HepG2 (cell line): ENCODE results near the gene CCDC97. TPM values are rescaled to one million over a fixed set of nuclear protein-coding genes. Genes with fewer than 3 reads are reported as not detected.
A peak's percentile ranks its signal among the peaks of the same experiment; 100 is the strongest.

Experiments
- ATAC-seq: fragments of 200-7000 bp; cut with Tn5 transposase; 3 replicates; pipeline ENCODE4 v1.9.1; 2020; ENCODE audit warnings: mild to moderate bottlenecking, moderate library complexity
- BruUV-seq: library from RNA; stranded (reverse); fragments of 400-500 nt; replicated peaks from 2 replicates; lab custom pipeline; 2021; lab: Mats Ljungman, UMichigan
- CTCF ChIA-PET: fragments of 300-600 bp; formaldehyde crosslinking; extraction: SDS; loops from one replicate; lab custom pipeline; 2021; ENCODE audit warnings: low total read pairs, inconsistent platforms, low intra/inter-chr PET ratio; lab: Yijun Ruan, JAX
- POLR2A ChIA-PET: fragments of 350-600 bp; sonication (Branson Sonifier 250); formaldehyde crosslinking; loops from one replicate; lab custom pipeline; 2020; ENCODE audit warnings: antibody characterized with exemption, inconsistent platforms; lab: Yijun Ruan, JAX
- DNase-seq: peaks from one replicate; pipeline ENCODE4 v3.0.0-alpha.2; 2015; ENCODE audit warnings: low spot score
- FAIRE-seq: peaks from 3 replicates; lab custom pipeline; 2011; peaks lifted over from hg19 to GRCh38; lab: Jason Lieb, UNC
- H2AFZ ChIP-seq: one replicate; pipeline ENCODE4 v1.6.1; 2011; ENCODE audit warnings: low read length, inconsistent platforms
- H3K27ac ChIP-seq: fragments of 300-600 bp; 3 replicates; pipeline ENCODE4 v1.8.0; 2011; ENCODE audit warnings: mixed run types, mild to moderate bottlenecking, mixed read lengths, low read length, inconsistent platforms; ENCODE audit not compliant: insufficient read depth; ENCODE audit errors: extremely low read length
- H3K27me3 ChIP-seq, 2 experiments: fragments of 200-600 bp in 1 of 2; 2 replicates in 1 of 2; 3 replicates in 1 of 2; pipeline versions ENCODE4 v1.6.0 to v1.8.0; 2011; ENCODE audit warnings: low read length in 2 of 2, mild to moderate bottlenecking in 2 of 2, moderate library complexity in 2 of 2, inconsistent platforms in 1 of 2; ENCODE audit not compliant: insufficient read depth in 2 of 2, control insufficient read depth in 1 of 2
- H3K36me3 ChIP-seq, 2 experiments: fragments of 200-600 bp in 1 of 2; replicated peaks in 1 of 2; 2 replicates in 1 of 2; 3 replicates in 1 of 2; pipeline versions ENCODE4 v1.5.1 to v1.8.0; 2011; ENCODE audit warnings: low read length in 2 of 2, inconsistent platforms in 1 of 2; ENCODE audit not compliant: insufficient read depth in 2 of 2, control insufficient read depth in 1 of 2
- H3K4me1 ChIP-seq: 2 replicates; pipeline ENCODE4 v1.5.1; 2012; ENCODE audit warnings: low read length, inconsistent platforms; ENCODE audit not compliant: insufficient read depth
- H3K4me2 ChIP-seq: 2 replicates; pipeline ENCODE4 v1.6.0; 2011; ENCODE audit warnings: low read depth, low read length, inconsistent platforms
- H3K4me3 ChIP-seq, 3 experiments: fragments of 200-600 bp in 1 of 3; sonication (generic), shearing (Covaris generic) in 1 of 3; replicated peaks in 1 of 3; 2 replicates each; pipeline ENCODE4 v1.5.1; 2011 to 2016; ENCODE audit warnings: low read length in 3 of 3, inconsistent platforms in 2 of 3, low read depth in 2 of 3, mild to moderate bottlenecking in 2 of 3, control low read depth in 1 of 3, mixed read lengths in 1 of 3; ENCODE audit not compliant: insufficient read depth in 1 of 3
- H3K79me2 ChIP-seq: one replicate; pipeline ENCODE4 v1.6.1; 2011; ENCODE audit warnings: low read length, inconsistent platforms; ENCODE audit not compliant: insufficient read depth
- H3K9ac ChIP-seq: 2 replicates; pipeline ENCODE4 v1.6.0; 2011; ENCODE audit warnings: mild to moderate bottlenecking, low read depth, low read length, inconsistent platforms; ENCODE audit not compliant: insufficient read depth
- H3K9me3 ChIP-seq: 2 replicates; pipeline ENCODE4 v1.5.1; 2012; ENCODE audit warnings: mild to moderate bottlenecking, low read length
- H4K20me1 ChIP-seq: 2 replicates; pipeline ENCODE4 v1.6.0; 2011; ENCODE audit warnings: inconsistent platforms, mild to moderate bottlenecking, low read length, moderate library complexity; ENCODE audit not compliant: insufficient read depth
- KDM2A ChIP-seq: sonication (generic); formaldehyde crosslinking; IDR thresholded peaks from 2 replicates; pipeline ENCODE4 v1.4.0; 2020; ENCODE audit warnings: low read depth, missing genetic modification reagents, borderline replicate concordance
- ONECUT2 ChIP-seq: sonication (generic); formaldehyde crosslinking; IDR thresholded peaks from 2 replicates; pipeline ENCODE4 v1.4.0; 2020; ENCODE audit warnings: missing genetic modification reagents
- RFX3 ChIP-seq: IDR thresholded peaks from 2 replicates; pipeline ENCODE4 v1.6.1; 2016; ENCODE audit warnings: missing biosample characterization, missing genetic modification reagents
- YEATS4 ChIP-seq: sonication (generic); formaldehyde crosslinking; IDR thresholded peaks from 2 replicates; pipeline ENCODE4 v1.4.0; 2020; ENCODE audit warnings: missing genetic modification reagents, borderline replicate concordance
- ZNF552 ChIP-seq: sonication (generic); formaldehyde crosslinking; IDR thresholded peaks from 2 replicates; pipeline ENCODE4 v1.9.0; 2022; ENCODE audit warnings: missing genetic modification reagents, mild to moderate bottlenecking, borderline replicate concordance
- ZNF670 ChIP-seq: sonication (generic); formaldehyde crosslinking; IDR thresholded peaks from 2 replicates; pipeline ENCODE4 v1.8.0; 2022; ENCODE audit warnings: mild to moderate bottlenecking, missing genetic modification reagents, borderline replicate concordance
- WGBS: methylation state at CpG from one replicate; pipeline ENCODE4 v1.1.6; 2017; ENCODE audit warnings: low lambda C conversion rate; 5-methylcytosine and 5-hydroxymethylcytosine counted together
- in situ Hi-C: cut with HindIII; loops from 2 replicates; pipeline ENCODE4 v1.10.0; 2017; ENCODE audit warnings: low pct_unique_long_range_greater_than_20kb; ENCODE audit not compliant: extremely low pct_ligation_motif_present
- intact Hi-C: fragments of 100-400 bp; cut with micrococcal nuclease; formaldehyde crosslinking; loops from one replicate; pipeline ENCODE4 v1.10.0; 2022; ENCODE audit not compliant: unreplicated experiment
- polyA plus RNA-seq, 8 experiments: library from polyadenylated mRNA; depleted of rRNA in 3 of 8; stranded (reverse) in 7 of 8; unstranded in 1 of 8; fragments of >200 nt; fragmentation: Illumina TruSeq in 4 of 8; extraction: Trizol in 4 of 8; gene quantifications; 2 replicates each; pipeline versions ENCODE4 v1.2.1 to v1.2.3, GENCODE V29; 2011 to 2016; ENCODE audit warnings: low read depth in 4 of 8, missing spikeins in 1 of 8, mixed read lengths in 1 of 8; ENCODE audit not compliant: insufficient read depth in 1 of 8
- total RNA-seq, 5 experiments: library from RNA; depleted of rRNA; stranded (reverse); fragments of >200 nt; fragmentation: Illumina TruSeq; extraction: Trizol; gene quantifications; 2 replicates each; pipeline ENCODE4 v1.2.3, GENCODE V29; 2016; ENCODE audit warnings: low read depth in 1 of 5
- TF ChIP-seq, protein P1 (sequence below): sonication (generic); formaldehyde crosslinking; IDR thresholded peaks from 2 replicates; pipeline ENCODE4 v1.5.0; 2020; ENCODE audit warnings: mild to moderate bottlenecking, missing genetic modification reagents, borderline replicate concordance
- TF ChIP-seq, protein P2 (sequence below): sonication (generic); formaldehyde crosslinking; IDR thresholded peaks from 2 replicates; pipeline ENCODE4 v1.4.0; 2020; ENCODE audit warnings: missing genetic modification reagents, mild to moderate bottlenecking, borderline replicate concordance
- TF ChIP-seq, protein P3 (sequence below): sonication (generic); formaldehyde crosslinking; IDR thresholded peaks from 2 replicates; pipeline ENCODE4 v1.4.0; 2020; ENCODE audit warnings: missing genetic modification reagents
- TF ChIP-seq, protein P4 (sequence below): sonication (generic); formaldehyde crosslinking; IDR thresholded peaks from 2 replicates; pipeline ENCODE4 v1.9.0; 2021; ENCODE audit warnings: missing genetic modification reagents, mild to moderate bottlenecking, borderline replicate concordance

CCDC97 gene
- total and polyA plus RNA-seq, 2 of the 13 experiments (the other 11 are each of a cell fraction or from before 2014, with no cell fraction given): 6.2 to 7.3 TPM

DNA sequence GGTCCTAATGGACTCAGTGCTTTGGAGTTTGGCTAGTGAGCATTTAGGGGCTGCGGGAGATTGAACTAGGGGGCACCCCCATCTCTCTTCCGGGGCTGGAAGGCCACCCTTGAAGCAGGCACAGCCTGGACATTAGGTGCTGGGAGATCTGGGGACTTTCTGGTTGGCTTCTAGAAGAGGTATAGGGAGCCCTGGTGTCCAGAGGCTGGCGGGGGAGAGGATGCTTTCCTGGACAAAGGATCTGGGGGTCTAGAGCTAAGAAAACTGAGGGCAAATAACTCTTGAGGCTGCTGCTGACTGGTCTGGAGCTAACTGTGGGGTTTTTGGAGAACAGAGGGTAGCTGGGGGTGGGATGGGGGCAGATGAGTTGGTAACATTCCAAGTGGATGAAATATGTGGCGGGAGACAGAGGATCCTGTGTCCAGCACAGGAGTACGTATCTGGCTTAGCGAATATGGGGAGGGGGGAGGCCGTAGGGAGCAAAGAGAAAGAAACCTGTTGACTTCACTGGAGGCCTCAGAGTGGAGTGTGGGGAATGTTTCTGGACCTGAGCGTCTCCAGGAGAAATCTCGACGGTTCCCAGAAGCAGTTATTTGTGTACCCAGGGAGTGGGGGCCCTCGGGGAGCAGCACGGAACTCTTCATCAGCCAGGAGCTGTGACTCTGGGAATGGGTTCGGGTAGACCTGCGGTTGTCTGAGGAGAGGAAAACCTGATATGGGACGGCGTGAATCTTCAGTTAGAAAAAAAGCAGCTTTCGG, 44.4 kb upstream of the CCDC97 start:
- peaks cover 7 to 30% of the 10 kb centered on the region in 2 experiments for H3K36me3 ChIP-seq
- peak overlapping the region; percentile 100 for H3K9ac ChIP-seq
- CTCF ChIA-PET: no interaction called here
- H3K4me1 ChIP-seq: peaks cover 28% of the 10 kb centered on the region
- H3K27ac ChIP-seq: peak overlapping the region; percentile 97
- H4K20me1 ChIP-seq: no peaks in the 10 kb centered on the region
- H3K4me3 ChIP-seq: peak overlapping the region; percentile 67 to 93 (median 85)
- ATAC-seq (no peak), DNase-seq (peak; percentile 56), FAIRE-seq (no peak)
- BruUV-seq: no TSS peak
- WGBS: 4% methylated on average over 17 of the region's 17 CpGs
- POLR2A ChIA-PET: interaction anchor here (1.4 to 4.5 kb wide), 5 partner anchors 41 to 87 kb away, joined by 3 to 104 read pairs (median 31); partner anchors contain the start of gene CCDC97
- H2AFZ ChIP-seq: no peak overlapping the region
- peaks cover 44% of the 10 kb centered on the region for H3K79me2 ChIP-seq
- in situ Hi-C loops (loop anchor here (5.0 kb wide), 1 partner anchor 42 kb away; no protein-coding TSS in a partner anchor), intact Hi-C loops (no loop called here)
- H3K9me3 ChIP-seq: no peaks in the 10 kb centered on the region
- no peaks in the 10 kb centered on the region; a peak in 1 of 5 replicates for H3K27me3 ChIP-seq
- peak overlapping the region; percentile 96 for H3K4me2 ChIP-seq
- TF ChIP-seq ZNF670 (CRISPR knock-in tag) (no peak), KDM2A (CRISPR knock-in tag) (0 out of 2 replicates have a peak, but pooled peaks have one; percentile 26), ZNF552 (CRISPR knock-in tag) (no peak), RFX3 (CRISPR knock-in tag) (no peak), YEATS4 (CRISPR knock-in tag) (no peak), ONECUT2 (CRISPR knock-in tag) (no peak)
- TF ChIP-seq, protein P1, sequence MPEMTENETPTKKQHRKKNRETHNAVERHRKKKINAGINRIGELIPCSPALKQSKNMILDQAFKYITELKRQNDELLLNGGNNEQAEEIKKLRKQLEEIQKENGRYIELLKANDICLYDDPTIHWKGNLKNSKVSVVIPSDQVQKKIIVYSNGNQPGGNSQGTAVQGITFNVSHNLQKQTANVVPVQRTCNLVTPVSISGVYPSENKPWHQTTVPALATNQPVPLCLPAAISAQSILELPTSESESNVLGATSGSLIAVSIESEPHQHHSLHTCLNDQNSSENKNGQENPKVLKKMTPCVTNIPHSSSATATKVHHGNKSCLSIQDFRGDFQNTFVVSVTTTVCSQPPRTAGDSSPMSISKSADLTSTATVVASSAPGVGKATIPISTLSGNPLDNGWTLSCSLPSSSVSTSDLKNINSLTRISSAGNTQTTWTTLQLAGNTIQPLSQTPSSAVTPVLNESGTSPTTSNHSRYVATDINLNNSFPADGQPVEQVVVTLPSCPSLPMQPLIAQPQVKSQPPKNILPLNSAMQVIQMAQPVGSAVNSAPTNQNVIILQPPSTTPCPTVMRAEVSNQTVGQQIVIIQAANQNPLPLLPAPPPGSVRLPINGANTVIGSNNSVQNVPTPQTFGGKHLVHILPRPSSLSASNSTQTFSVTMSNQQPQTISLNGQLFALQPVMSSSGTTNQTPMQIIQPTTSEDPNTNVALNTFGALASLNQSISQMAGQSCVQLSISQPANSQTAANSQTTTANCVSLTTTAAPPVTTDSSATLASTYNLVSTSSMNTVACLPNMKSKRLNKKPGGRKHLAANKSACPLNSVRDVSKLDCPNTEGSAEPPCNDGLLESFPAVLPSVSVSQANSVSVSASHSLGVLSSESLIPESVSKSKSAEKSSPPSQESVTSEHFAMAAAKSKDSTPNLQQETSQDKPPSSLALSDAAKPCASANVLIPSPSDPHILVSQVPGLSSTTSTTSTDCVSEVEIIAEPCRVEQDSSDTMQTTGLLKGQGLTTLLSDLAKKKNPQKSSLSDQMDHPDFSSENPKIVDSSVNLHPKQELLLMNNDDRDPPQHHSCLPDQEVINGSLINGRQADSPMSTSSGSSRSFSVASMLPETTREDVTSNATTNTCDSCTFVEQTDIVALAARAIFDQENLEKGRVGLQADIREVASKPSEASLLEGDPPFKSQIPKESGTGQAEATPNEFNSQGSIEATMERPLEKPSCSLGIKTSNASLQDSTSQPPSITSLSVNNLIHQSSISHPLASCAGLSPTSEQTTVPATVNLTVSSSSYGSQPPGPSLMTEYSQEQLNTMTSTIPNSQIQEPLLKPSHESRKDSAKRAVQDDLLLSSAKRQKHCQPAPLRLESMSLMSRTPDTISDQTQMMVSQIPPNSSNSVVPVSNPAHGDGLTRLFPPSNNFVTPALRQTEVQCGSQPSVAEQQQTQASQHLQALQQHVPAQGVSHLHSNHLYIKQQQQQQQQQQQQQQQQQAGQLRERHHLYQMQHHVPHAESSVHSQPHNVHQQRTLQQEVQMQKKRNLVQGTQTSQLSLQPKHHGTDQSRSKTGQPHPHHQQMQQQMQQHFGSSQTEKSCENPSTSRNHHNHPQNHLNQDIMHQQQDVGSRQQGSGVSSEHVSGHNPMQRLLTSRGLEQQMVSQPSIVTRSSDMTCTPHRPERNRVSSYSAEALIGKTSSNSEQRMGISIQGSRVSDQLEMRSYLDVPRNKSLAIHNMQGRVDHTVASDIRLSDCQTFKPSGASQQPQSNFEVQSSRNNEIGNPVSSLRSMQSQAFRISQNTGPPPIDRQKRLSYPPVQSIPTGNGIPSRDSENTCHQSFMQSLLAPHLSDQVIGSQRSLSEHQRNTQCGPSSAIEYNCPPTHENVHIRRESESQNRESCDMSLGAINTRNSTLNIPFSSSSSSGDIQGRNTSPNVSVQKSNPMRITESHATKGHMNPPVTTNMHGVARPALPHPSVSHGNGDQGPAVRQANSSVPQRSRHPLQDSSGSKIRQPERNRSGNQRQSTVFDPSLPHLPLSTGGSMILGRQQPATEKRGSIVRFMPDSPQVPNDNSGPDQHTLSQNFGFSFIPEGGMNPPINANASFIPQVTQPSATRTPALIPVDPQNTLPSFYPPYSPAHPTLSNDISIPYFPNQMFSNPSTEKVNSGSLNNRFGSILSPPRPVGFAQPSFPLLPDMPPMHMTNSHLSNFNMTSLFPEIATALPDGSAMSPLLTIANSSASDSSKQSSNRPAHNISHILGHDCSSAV: no peak
- TF ChIP-seq, protein P2, sequence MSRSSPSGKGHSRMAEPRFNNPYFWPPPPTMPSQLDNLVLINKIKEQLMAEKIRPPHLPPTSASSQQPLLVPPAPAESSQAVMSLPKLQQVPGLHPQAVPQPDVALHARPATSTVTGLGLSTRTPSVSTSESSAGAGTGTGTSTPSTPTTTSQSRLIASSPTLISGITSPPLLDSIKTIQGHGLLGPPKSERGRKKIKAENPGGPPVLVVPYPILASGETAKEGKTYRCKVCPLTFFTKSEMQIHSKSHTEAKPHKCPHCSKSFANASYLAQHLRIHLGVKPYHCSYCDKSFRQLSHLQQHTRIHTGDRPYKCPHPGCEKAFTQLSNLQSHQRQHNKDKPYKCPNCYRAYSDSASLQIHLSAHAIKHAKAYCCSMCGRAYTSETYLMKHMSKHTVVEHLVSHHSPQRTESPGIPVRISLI: no peak
- TF ChIP-seq, protein P3, sequence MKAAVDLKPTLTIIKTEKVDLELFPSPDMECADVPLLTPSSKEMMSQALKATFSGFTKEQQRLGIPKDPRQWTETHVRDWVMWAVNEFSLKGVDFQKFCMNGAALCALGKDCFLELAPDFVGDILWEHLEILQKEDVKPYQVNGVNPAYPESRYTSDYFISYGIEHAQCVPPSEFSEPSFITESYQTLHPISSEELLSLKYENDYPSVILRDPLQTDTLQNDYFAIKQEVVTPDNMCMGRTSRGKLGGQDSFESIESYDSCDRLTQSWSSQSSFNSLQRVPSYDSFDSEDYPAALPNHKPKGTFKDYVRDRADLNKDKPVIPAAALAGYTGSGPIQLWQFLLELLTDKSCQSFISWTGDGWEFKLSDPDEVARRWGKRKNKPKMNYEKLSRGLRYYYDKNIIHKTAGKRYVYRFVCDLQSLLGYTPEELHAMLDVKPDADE (CRISPR knock-in tag): no peak
- TF ChIP-seq, protein P4, sequence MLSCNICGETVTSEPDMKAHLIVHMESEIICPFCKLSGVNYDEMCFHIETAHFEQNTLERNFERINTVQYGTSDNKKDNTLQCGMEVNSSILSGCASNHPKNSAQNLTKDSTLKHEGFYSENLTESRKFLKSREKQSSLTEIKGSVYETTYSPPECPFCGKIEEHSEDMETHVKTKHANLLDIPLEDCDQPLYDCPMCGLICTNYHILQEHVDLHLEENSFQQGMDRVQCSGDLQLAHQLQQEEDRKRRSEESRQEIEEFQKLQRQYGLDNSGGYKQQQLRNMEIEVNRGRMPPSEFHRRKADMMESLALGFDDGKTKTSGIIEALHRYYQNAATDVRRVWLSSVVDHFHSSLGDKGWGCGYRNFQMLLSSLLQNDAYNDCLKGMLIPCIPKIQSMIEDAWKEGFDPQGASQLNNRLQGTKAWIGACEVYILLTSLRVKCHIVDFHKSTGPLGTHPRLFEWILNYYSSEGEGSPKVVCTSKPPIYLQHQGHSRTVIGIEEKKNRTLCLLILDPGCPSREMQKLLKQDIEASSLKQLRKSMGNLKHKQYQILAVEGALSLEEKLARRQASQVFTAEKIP: no peak
